Stimulated activated naive B cell treated with anti-CD40 and anti-IgM and Interleukin-4, amounts not matched to agents 10 μg/mL and 1 μg/mL and 100 μg/mL, for 72 hours (primary cell): ENCODE results near the gene MMD.
"Not testable (repeated sequence)": the region's sequence is repeated elsewhere in the genome, so short reads cannot be mapped to it uniquely, and the experiment has no call there.

Experiments
- ATAC-seq, 2 donors: fragments of 150-1000 bp; cut with Tn5 transposase; replicated peaks; 2 replicates each; pipeline ENCODE4 v1.10.0; 2021; ENCODE audit warnings: moderate library complexity in 1 of 2
- DNase-seq: peaks from one replicate; pipeline ENCODE4 v3.0.0; 2021
- H3K27ac Mint-ChIP-seq: one replicate; pipeline ENCODE4 v1.8.0; 2022; ENCODE audit warnings: mild to moderate bottlenecking, mixed read lengths
- H3K27me3 Mint-ChIP-seq, 2 donors: one replicate each; pipeline ENCODE4 v1.8.0; 2022; ENCODE audit warnings: mixed read lengths in 2 of 2
- H3K36me3 Mint-ChIP-seq, 2 donors: one replicate each; pipeline ENCODE4 v1.8.0; 2022; ENCODE audit warnings: mixed read lengths in 2 of 2, mild to moderate bottlenecking in 1 of 2
- H3K4me1 Mint-ChIP-seq, 2 donors: one replicate each; pipeline ENCODE4 v1.8.0; 2022; ENCODE audit warnings: mixed read lengths in 2 of 2, mild to moderate bottlenecking in 1 of 2
- H3K4me3 Mint-ChIP-seq, 2 donors: one replicate each; pipeline ENCODE4 v1.8.0; 2022; ENCODE audit warnings: mild to moderate bottlenecking in 2 of 2, mixed read lengths in 2 of 2, moderate library complexity in 1 of 2
- H3K9me3 Mint-ChIP-seq, 2 donors: one replicate each; pipeline ENCODE4 v1.8.0; 2022; ENCODE audit warnings: mixed read lengths in 2 of 2, mild to moderate bottlenecking in 1 of 2

Gene MMD

DNA sequence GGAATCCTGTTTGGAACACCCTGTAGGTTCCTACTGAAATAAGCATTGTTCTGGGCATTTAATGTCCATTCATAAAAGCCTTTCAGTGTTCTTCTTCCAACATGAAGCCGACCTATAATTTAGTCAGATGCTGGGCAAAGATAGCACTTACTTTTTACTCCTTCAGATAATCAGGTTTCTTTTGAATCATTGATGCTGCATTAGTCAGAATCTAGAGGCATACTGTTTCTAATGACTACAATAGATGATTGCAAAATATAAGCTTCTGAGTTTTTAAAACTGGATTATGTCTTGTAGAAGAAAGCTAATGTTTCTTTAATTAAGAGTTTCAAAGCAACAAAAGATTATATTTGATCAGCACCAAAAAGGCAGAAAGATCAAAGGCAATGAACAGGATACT lies 16.0 kb downstream of the MMD start:
- no peak overlapping the region for H3K27ac Mint-ChIP-seq
- peaks cover 3 to 5% of the 10 kb centered on the region in 2 donors for H3K4me1 Mint-ChIP-seq
- H3K4me3 Mint-ChIP-seq: no peak overlapping the region
- H3K27me3 Mint-ChIP-seq: no peaks in the 10 kb centered on the region
- no peaks in the 10 kb centered on the region for H3K9me3 Mint-ChIP-seq
- DNase-seq (no peak), ATAC-seq (no peak)
- peaks cover 39 to 47% of the 10 kb centered on the region in 2 donors for H3K36me3 Mint-ChIP-seq

DNA sequence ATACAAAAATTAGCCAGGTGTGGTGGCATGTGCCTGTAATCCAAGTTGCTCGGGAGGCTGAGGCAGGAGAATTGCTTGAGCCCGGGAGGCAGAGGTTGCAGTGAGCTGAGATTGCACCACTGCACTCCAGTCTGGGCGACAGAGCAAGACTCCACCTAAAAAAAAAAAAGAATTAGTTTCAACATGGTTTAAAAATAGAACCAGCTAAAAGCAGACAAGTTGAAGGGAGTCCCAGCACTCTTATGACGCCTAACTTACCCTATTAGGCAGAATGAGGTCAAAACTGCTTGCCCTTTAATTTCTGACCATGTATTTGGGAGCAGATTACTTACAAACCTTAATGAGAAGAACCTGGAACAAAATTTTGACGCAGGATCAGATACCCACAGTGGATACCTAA lies 17.4 kb downstream of the MMD start:
- not testable (repeated sequence) for H3K4me3 Mint-ChIP-seq, H3K27me3 Mint-ChIP-seq, H3K27ac Mint-ChIP-seq, H3K9me3 Mint-ChIP-seq, DNase-seq, H3K4me1 Mint-ChIP-seq, ATAC-seq
- peaks cover 43 to 54% of the 10 kb centered on the region in 2 donors for H3K36me3 Mint-ChIP-seq

DNA sequence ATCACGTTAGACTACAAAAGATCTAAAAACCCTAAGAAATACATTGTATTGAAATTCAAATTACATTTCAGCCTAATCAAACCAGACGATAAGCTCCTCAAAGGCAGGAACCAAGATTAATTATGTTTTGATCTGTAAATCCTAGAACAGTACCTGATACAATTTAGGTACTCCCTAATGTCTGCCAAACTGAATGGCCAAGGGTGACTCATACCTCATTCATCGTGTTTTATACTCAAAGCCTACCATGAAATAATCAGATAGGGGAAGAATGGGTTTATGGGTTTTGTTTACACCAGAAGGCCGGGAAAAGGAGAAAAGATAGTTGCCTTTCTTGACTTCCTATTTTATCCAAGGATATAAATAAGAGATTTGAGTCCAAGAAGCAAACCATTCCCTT lies 19.3 kb downstream of the MMD start:
- Mint-ChIP-seq H3K4me3 (no peak overlapping the region), H3K4me1 (peaks cover 1 to 2% of the 10 kb centered on the region in 2 donors), H3K9me3 (no peaks in the 10 kb centered on the region), H3K27ac (no peak overlapping the region), H3K27me3 (no peaks in the 10 kb centered on the region), H3K36me3 (peaks cover 48 to 63% of the 10 kb centered on the region in 2 donors)
- ATAC-seq: no peak
- no peak for DNase-seq

DNA sequence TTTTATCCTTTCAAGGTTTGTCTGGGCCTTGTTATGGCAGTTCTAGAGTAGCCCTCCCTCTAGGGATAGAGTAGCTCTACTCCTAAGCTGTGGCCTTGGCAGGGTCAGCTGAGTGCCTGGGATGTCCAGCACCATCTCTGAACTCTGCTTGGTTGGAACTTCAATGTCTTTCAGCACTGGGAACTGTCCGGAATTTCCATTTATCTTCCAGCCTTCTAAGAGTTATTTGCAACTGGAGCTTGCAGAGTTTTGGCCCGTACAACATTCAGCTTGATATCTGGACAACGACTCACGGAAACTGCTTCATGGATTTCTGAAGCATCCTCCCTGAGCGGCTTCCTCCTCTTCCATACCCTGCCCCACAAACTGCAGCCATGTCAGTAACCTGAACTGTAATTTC lies 22.9 kb downstream of the MMD start:
- peaks cover 33 to 60% of the 10 kb centered on the region in 2 donors for H3K36me3 Mint-ChIP-seq
- no peak overlapping the region for H3K4me3 Mint-ChIP-seq
- ATAC-seq: no peak
- H3K4me1 Mint-ChIP-seq: peaks cover 7 to 8% of the 10 kb centered on the region in 2 donors
- DNase-seq: no peak
- no peak overlapping the region for H3K27ac Mint-ChIP-seq
- no peaks in the 10 kb centered on the region for H3K27me3 Mint-ChIP-seq
- H3K9me3 Mint-ChIP-seq: no peaks in the 10 kb centered on the region

DNA sequence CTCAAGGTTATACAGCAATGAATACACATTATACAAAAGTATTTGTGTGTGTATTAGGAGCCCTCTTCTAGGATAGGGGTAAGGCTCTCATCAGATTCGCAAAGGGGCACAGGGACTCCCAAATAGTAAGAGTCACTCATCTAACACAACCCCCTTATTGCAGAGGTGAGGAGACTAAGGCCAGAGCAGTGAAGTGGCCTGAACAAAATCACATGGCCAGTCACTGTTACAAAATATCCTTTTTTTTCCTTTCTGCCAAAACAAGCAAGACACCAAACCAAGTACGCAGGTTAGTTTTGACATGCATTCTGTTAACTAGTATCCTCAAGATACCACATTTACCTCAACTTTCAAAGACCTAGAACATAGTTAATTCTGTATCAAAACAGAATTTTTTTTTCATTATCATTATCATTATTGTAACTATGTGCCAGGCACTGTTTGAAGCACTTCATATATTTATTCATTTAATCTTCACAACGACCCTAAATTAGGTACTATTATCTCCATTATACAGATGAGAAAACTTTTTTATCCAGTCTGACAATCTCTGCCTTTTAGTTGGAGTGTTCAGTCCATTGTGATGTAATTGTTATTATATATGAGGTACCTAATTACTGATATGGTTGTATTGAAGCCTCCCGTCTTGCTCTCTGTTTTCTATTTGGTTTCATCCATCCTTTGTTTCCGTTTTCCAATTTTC lies 25.7 kb downstream of the MMD start:
- no peaks in the 10 kb centered on the region for H3K9me3 Mint-ChIP-seq
- ATAC-seq (no peak), DNase-seq (no peak)
- peaks cover 7 to 8% of the 10 kb centered on the region in 2 donors for H3K4me1 Mint-ChIP-seq
- H3K27me3 Mint-ChIP-seq: no peaks in the 10 kb centered on the region
- peaks cover 34 to 62% of the 10 kb centered on the region in 2 donors for H3K36me3 Mint-ChIP-seq
- no peak overlapping the region for H3K27ac Mint-ChIP-seq
- no peak overlapping the region for H3K4me3 Mint-ChIP-seq

DNA sequence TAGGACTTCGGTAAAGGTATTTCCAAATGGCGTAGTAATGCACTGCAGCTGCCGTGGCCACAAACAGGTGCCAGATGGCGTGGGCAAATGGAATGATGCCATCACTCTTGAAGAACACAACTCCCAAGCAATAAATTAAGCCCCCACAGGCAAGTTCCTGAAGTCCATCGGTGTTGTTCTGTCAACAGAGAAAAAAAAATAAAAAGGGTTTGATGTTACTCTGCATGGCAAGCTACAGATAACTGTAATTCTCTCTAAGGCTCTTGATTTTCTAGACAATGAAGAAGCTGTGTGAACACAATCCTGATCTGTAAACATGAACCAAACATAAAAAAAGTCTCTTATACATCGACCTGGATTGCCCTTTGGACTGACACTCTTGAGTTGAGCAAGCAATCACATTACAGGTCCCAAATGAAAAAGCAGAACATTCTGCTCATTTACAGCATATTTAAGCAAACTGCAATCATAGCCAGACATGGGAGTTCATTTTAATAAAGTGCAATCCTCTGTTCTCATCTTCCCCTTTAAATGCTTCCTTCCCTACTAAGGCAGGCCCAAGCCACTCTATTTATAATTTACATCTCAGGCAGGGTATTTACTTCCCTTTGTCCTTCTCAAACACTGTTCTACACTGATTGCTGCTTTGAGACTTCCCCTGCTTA lies 27.1 kb downstream of the MMD start:
- Mint-ChIP-seq H3K9me3 (no peaks in the 10 kb centered on the region), H3K36me3 (peaks cover 30 to 58% of the 10 kb centered on the region in 2 donors), H3K4me3 (no peak overlapping the region), H3K27me3 (no peaks in the 10 kb centered on the region), H3K27ac (peak overlapping the region; percentile 49), H3K4me1 (peaks cover 7 to 8% of the 10 kb centered on the region in 2 donors)
- no peak for DNase-seq
- ATAC-seq: no peak

DNA sequence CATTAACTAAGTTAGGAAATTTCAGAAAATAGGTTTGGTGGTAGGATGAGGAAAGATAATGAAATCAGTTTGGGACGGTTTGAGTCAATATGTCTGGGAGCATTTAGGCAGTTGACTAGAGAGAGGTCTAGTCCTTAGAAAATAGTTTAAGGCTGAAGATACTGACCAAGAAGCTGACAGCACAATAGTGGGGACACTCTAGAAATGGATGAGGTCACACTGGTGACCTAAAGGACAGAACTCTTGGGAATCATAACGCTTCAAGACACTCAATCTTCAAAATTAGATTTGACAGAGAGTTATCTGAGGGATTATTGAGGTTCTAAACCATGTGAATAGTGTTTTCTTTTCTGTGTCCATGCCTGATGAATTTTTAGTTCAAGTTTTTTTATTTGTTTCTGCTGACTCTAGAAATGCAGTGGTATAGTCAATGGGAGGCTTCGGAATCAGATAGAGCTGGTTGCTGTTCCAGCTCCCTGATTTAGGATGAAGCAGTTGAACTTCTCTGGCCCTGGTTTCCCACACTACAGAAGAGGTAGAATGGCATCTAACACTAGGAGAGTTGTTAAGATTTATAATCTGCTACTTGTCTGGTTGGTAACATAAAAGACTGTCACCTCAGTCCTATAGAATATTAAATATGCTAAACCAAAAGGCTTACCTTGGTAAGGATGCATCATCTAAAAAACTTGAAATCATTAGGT lies 29.7 kb downstream of the MMD start:
- DNase-seq (no peak), ATAC-seq (no peak)
- H3K4me1 Mint-ChIP-seq: peaks cover 7% of the 10 kb centered on the region in 2 donors
- no peaks in the 10 kb centered on the region for H3K27me3 Mint-ChIP-seq
- no peaks in the 10 kb centered on the region for H3K9me3 Mint-ChIP-seq
- no peak overlapping the region for H3K27ac Mint-ChIP-seq
- no peak overlapping the region for H3K4me3 Mint-ChIP-seq
- H3K36me3 Mint-ChIP-seq: peaks cover 14 to 39% of the 10 kb centered on the region in 2 donors

DNA sequence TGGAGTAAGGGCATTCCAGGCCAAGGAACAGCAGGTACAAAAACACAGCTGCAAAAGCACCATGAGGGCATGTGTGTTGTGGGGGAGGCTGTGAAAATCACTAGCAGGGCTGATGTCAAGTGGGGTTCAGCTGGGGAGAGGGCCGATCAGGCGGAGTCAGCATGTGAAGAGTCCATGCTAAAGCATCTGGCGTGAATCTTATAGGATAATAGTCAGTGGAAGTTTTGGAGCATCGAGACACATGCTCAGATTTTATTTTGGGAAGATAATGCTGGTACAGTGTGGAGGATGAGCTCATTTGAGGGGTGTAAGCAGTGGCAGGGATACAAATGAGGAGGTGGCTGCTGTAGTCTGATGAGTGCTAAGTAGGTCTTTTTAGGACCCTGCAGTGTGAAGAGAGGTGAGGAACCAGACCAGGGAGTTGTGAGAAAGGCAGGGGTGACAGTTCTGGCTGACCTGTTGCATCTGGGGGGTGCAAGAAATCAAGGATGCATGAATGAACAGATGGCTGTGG lies 30.3 kb downstream of the MMD start:
- no peaks in the 10 kb centered on the region for H3K27me3 Mint-ChIP-seq
- no peak for ATAC-seq

DNA sequence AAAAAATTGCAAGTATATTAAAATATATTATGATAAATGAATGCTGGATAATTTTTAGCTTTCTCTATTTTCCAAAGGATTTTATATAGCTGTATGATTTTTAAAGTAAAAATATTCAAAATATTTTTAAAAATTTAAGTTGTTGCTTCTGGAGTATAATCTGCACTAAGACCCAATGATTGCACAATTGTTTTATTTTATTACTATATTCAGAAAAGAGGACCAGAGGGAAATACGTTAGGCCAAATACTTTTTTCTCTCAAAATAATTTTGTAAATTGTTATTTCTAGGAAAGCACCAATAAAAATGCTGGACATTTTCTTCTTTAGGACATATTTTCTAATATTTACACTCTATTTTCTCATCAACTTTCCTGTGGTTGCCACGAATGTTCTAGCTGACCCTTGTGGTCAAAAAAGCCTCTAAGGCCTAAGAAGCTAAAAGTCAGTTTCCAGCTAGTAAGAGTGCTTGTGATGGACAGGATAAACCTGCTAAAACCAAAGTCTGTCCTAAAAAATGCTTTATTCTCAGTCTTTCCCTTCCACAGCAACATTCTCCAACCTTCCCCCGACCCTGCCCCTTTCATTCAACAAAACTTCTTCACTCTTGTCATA lies 31.2 kb downstream of the MMD start:
- ATAC-seq: no peak
- Mint-ChIP-seq H3K27ac (peak overlapping the region; percentile 25), H3K4me3 (no peak overlapping the region), H3K4me1 (peaks cover 7% of the 10 kb centered on the region in 2 donors), H3K36me3 (peaks cover 10 to 34% of the 10 kb centered on the region in 2 donors), H3K27me3 (no peaks in the 10 kb centered on the region), H3K9me3 (no peaks in the 10 kb centered on the region)
- DNase-seq: no peak

More for the DNA sequence above, 30.3 kb downstream of the MMD start:
- no peak for DNase-seq
- H3K9me3 Mint-ChIP-seq: no peaks in the 10 kb centered on the region
- H3K27ac Mint-ChIP-seq: peak overlapping the region; percentile 25
- no peak overlapping the region for H3K4me3 Mint-ChIP-seq
- peaks cover 7% of the 10 kb centered on the region in 2 donors for H3K4me1 Mint-ChIP-seq
- H3K36me3 Mint-ChIP-seq: peaks cover 11 to 36% of the 10 kb centered on the region in 2 donors

DNA sequence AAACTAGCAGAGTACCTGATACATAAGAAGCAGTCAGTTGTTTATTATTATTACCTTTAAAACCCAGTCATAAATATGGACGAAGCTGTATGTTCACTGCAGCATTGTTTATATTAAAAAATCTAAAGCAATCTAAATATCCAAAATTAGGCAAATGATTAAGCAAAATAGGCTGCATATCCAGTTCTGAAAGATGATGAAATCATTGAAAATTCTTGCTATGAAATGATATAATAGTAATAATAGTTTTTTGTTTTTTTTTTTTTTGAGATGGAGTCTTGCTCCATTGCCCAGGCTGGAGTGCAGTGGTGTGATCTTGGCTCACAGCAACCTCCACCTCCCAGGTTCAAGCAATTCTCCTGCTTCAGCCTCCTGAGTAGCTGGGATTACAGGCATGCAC lies 31.9 kb downstream of the MMD start:
- H3K4me1 Mint-ChIP-seq, H3K4me3 Mint-ChIP-seq, H3K9me3 Mint-ChIP-seq, ATAC-seq, H3K27ac Mint-ChIP-seq, H3K27me3 Mint-ChIP-seq, DNase-seq: not testable (repeated sequence)
- H3K36me3 Mint-ChIP-seq: peaks cover 9 to 28% of the 10 kb centered on the region in 2 donors

DNA sequence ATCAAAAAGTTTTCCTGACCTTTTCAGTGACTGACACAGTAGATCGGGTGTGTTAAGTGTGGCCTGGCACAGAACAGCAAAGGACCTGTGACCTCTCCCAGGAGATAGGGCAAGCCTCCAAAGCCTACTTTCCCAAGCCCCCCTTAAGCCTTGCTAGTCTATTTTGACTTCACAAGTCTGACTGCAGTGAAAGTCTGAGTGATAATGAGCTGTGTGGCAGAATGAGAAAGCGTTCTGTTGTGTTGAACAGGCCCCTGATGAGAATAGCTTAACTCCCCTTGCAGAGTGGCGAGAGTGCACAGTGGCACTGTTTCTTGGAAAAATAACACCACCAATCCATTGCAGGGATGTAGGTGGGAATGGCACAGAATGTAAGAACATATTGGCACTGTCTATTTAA lies 32.8 kb downstream of the MMD start:
- Mint-ChIP-seq H3K27ac (no peak overlapping the region), H3K27me3 (no peaks in the 10 kb centered on the region), H3K36me3 (peaks cover 6 to 21% of the 10 kb centered on the region in 2 donors), H3K9me3 (no peaks in the 10 kb centered on the region), H3K4me1 (no peaks in the 10 kb centered on the region), H3K4me3 (no peak overlapping the region)
- DNase-seq (no peak), ATAC-seq (no peak)

DNA sequence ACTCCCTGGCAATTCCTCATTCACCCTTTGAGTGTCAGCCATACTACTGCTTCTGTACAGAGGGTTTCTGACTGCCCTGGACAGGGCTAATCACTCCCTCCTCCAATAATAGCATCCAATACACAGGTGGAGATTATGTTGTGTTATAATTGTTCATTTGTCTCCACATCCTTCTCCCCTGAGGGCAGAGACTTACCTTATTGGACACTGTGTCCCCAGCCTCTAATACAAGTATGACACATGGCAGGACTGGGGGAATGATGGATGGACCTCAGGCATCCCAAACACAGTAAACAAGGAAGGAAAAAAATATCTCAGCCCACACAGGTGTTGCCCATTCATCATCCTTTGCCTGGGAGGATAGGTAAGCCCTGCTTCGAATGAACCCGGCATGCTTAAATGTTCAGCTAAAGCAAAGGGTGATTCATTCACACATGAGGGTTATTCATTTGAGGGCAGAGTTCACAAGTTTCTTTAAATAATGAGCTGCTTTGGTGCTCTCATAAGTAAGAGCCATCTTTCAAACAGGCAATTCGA lies 34.8 kb downstream of the MMD start:
- Mint-ChIP-seq H3K27ac (no peak overlapping the region), H3K27me3 (peaks cover under 1% of the 10 kb centered on the region in 2 donors), H3K9me3 (no peaks in the 10 kb centered on the region), H3K36me3 (peaks cover 0 to 11% of the 10 kb centered on the region in 2 donors), H3K4me3 (no peak overlapping the region), H3K4me1 (no peaks in the 10 kb centered on the region)
- ATAC-seq (no peak), DNase-seq (no peak)

DNA sequence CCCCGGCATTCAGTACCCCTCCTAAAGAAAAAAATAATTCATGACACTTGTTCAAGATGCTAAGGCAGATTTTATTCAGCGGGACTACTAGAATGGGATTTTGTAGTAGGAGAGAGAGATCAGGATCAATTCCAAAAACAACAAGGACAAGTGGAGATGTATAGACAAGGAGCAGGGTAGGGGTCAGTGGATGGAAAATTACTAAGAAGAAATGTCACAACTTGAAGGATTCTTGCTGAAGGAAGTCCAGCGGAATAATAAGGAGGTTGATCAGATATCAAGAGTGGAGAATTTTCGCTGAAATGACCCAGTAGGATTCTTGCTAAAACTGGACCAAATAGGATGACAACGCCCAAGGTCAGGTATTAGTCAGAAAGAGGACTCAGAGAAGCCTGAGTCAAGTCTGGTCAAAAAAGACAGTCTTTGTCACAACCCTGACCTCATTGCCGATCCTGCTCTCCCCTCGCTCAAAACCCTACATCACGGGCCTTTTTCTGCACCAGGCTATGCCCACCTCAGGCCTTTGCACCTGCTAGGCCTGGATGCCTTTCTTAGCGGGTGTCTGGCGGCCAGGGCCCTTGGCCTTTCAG lies 36.9 kb downstream of the MMD start:
- Mint-ChIP-seq H3K27me3 (peaks cover 9% of the 10 kb centered on the region in 2 donors), H3K4me1 (no peaks in the 10 kb centered on the region), H3K4me3 (no peak overlapping the region), H3K36me3 (no peaks in the 10 kb centered on the region), H3K27ac (no peak overlapping the region), H3K9me3 (no peaks in the 10 kb centered on the region)
- DNase-seq: no peak
- ATAC-seq: no peak
